ENCODE measurements around the gene EHD3.

Gene EHD3

DNA sequence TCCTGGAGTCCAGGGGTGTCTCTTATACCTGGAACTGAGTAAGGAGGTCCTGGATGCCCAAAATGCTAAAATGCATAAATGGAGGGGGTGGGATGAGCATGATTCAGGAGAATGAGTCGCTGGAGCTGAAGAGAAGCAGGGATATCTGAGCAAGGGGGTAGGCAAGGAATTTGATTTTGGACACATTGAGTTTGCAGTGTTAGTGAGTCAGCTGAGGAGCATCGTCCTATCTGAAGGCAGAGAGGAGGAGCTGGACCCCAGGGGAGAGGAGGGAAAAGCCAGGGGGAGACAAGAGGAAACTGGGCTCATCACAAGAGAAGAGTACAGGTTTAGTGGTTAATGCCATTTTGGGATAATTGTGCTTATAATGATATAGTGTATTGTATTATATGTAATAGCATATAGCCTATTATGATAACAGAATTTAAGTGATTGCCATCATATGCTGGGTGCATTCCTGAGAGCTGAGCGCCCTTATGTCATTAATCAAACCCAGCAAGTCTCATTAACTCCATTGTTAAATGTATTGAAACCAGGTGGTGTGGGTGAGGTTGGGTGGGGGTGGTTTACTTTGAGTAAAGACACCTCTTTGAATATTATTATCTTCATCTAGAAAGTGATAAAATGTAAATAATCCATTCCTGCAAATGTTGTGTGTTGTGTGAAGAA is 12.4 kb downstream of the EHD3 start:
- TF ChIP-seq, protein P1, sequence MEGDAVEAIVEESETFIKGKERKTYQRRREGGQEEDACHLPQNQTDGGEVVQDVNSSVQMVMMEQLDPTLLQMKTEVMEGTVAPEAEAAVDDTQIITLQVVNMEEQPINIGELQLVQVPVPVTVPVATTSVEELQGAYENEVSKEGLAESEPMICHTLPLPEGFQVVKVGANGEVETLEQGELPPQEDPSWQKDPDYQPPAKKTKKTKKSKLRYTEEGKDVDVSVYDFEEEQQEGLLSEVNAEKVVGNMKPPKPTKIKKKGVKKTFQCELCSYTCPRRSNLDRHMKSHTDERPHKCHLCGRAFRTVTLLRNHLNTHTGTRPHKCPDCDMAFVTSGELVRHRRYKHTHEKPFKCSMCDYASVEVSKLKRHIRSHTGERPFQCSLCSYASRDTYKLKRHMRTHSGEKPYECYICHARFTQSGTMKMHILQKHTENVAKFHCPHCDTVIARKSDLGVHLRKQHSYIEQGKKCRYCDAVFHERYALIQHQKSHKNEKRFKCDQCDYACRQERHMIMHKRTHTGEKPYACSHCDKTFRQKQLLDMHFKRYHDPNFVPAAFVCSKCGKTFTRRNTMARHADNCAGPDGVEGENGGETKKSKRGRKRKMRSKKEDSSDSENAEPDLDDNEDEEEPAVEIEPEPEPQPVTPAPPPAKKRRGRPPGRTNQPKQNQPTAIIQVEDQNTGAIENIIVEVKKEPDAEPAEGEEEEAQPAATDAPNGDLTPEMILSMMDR (IDR thresholded peaks at IDR 0.05) = no peak
- DNase-seq (ENCODE audit: low spot score) = no peak
- Histone ChIP-seq H3K4me3 (no peak overlapping the region), H3K27ac (no peak overlapping the region)

DNA sequence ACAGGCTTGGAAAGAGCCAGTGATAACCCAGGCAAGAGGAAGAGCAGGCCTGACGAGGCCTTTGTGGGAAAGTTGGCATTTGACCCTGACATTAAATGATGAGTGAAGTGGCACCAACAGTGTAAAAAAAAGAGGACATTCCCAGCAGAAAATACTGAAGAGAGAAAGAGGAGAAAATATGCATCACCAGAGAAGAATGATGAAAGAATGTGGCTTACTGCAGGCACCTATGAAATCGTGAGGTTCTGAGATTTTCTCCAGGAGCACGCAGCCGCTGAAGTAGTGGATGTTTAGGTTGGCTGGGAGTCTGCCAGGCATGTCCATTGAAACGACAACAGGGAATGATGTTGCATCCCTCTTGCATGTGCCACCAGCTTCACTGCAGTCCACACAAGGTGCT is 13.8 kb downstream of the EHD3 start:
- TF ChIP-seq, protein P1 (IDR thresholded peaks at IDR 0.05) = no peak
- Histone ChIP-seq H3K27ac (no peak overlapping the region), H3K4me3 (no peak overlapping the region)
- no peak for DNase-seq (ENCODE audit: low spot score)

DNA sequence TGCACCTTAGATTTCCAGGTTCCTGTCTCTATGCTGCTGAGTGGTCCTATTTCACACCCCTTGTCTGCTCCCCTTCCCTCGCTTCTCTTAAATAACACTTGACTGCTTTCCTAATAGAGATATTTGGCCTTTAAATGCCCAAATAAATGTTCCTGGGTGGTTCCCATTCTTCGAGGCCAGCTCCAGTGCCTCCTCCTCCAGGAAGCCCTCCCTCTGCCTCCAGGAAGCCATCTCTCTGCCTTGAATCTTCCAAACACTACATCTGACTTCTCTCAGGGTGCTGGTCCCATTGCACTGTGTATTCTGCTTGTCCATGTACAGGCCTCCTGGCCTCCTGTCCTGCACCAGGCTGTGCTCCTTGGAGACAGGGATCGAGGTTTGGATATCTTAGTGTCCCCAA is 14.2 kb downstream of the EHD3 start:
- TF ChIP-seq, protein P1 (IDR thresholded peaks at IDR 0.05) = no peak
- peak; percentile 41 for DNase-seq (ENCODE audit: low spot score)
- Histone ChIP-seq H3K27ac (no peak overlapping the region), H3K4me3 (no peak overlapping the region)

DNA sequence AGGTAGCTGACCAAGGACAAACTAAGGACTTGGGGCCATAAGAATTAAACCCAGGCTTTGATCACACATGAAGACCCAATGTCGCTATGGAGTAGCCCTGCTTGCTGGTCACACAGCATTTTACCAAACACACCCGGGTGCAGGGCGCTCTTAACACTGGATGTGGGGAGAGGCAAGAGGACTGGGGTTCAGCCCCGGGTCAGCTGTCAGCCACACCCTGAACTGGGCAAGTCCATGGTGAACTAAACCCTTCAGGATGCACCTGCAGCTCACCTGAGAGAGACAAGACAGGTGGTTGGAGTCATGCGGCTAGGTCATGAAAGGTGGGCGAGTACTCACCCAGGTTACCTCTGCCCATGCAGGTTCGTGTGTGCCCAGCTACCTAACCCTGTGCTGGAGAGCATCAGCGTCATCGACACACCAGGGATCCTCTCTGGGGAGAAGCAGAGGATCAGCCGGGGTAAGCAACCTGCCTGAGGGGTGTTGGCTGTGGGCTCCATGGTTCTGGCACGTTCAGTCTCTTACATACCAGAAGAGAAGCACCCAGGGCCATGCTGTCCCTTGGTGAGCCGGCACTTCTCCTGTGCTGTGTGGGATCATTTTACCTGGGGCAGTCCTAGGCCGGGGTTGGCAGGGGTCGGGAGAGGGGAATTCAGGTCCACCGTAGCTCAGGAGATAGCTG is 15.2 kb downstream of the EHD3 start:
- Histone ChIP-seq H3K27ac (no peak overlapping the region), H3K4me3 (no peak overlapping the region)
- TF ChIP-seq, protein P1 (IDR thresholded peaks at IDR 0.05) = no peak
- peak; percentile 65 for DNase-seq (ENCODE audit: low spot score)

DNA sequence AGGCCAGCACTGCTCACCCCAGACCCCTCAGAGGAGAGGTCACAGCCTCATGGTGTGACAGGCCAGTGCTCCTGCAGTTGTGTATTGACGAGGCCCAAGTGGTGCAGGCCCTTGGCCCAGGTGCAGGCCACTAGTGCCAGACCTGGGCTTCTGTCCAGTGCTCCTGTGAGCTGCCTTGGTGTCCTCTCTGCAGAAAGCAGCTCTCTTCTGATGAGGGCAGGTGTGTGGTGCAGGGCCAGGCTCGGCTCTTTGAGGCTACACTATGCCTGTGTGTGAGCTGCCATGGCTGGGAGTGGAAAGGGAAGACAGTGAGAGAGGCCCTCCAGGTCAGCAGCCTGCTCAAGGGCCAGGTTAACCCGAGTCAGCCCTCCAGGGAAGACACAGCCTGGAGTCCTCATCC is 17.1 kb downstream of the EHD3 start:
- Histone ChIP-seq H3K4me3 (no peak overlapping the region), H3K27ac (no peak overlapping the region)
- no peak for DNase-seq (ENCODE audit: low spot score)
- TF ChIP-seq, protein P1 (IDR thresholded peaks at IDR 0.05) = no peak

DNA sequence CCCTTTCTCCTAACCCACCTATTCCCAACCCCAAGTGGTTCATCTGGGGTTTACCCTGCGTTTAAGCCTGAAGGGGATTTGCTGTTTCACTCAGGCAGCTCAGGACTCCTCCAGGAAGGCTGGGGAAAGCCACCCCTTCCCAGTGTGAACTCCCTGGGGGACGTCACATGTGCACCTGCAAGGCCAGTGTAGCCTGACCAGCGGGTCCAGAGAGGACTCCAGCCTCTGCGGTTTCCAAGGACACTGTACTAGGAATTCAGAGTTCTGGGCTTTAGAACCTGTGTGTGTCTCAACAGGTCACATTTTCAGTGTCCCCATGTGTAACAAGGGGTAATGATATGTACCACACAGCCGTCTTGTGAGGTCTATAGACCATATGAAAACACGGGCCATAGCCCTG is 17.9 kb downstream of the EHD3 start:
- no peak for DNase-seq (ENCODE audit: low spot score)
- Histone ChIP-seq H3K4me3 (no peak overlapping the region), H3K27ac (no peak overlapping the region)
- TF ChIP-seq, protein P1 (IDR thresholded peaks at IDR 0.05) = no peak

All from coronary artery (tissue), 2 donors.